ENCODE data around the gene ABHD15.
"Not testable (repeated sequence)": the region's sequence is repeated elsewhere in the genome, so short reads cannot be mapped to it uniquely, and the experiment has no call there.

DNA sequence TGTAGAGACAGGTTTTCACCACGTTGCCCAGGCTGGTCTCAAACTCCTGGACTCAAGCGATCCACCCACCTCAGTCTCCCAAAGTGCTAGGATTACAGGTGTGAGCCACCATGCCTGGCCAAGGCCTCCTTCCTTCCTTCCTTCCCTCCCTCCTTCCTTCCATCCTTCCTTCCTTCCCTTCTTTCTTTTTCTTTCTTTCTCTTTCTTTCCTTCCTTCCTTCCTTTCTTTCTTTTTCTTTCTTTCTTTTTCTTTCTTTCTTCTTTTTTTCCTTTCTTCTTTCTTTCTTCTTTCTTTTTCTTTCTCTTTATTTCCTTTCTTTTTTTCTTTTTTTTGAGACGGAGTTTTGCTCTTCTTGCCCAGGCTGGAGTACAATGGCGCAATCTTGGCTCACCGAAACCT lies 8.7 kb downstream of the ABHD15 start:
- not testable (repeated sequence) for TF ChIP-seq EZH2 (IDR thresholded peaks at IDR 0.05; ENCODE audit: insufficient read depth, poor library complexity, severe bottlenecking); EZH2phosphoT487 (IDR thresholded peaks at IDR 0.05; ENCODE audit: insufficient read depth, low read depth)
